Liver (tissue), 9 donors: Measurements from ENCODE around the gene WWOX. TPM values are rescaled to one million over a fixed set of nuclear protein-coding genes. Genes with fewer than 3 reads are reported as not detected.

Experiments
- DNase-seq: peaks from one replicate; pipeline ENCODE4 v3.0.0-alpha.2; 2017; ENCODE audit warnings: low spot score
- H3K27ac ChIP-seq, 2 donors: one replicate each; pipeline ENCODE4 v1.7.0; 2013; ENCODE audit warnings: inconsistent platforms in 2 of 2, low read length in 2 of 2, control low read depth in 1 of 2, low read depth in 1 of 2, mild to moderate bottlenecking in 1 of 2
- H3K27me3 ChIP-seq, 4 donors: one replicate each; pipeline versions ENCODE4 v1.6.1 to v1.7.0; 2013; ENCODE audit warnings: low read length in 3 of 4, inconsistent platforms in 1 of 4, mild to moderate bottlenecking in 1 of 4, moderate library complexity in 1 of 4; ENCODE audit not compliant: control insufficient read depth in 4 of 4, insufficient read depth in 4 of 4
- H3K36me3 ChIP-seq, 4 donors: one replicate each; pipeline versions ENCODE4 v1.6.1 to v1.7.0; 2013; ENCODE audit warnings: low read length in 3 of 4, mild to moderate bottlenecking in 3 of 4, low read depth in 1 of 4, moderate library complexity in 1 of 4; ENCODE audit not compliant: control insufficient read depth in 4 of 4, insufficient read depth in 3 of 4
- H3K4me1 ChIP-seq, 4 donors: one replicate each; pipeline versions ENCODE4 v1.6.1 to v1.7.0; 2013; ENCODE audit warnings: low read length in 3 of 4, mild to moderate bottlenecking in 3 of 4, moderate library complexity in 1 of 4; ENCODE audit not compliant: control insufficient read depth in 4 of 4, insufficient read depth in 4 of 4
- H3K4me3 ChIP-seq, 3 donors: one replicate each; pipeline versions ENCODE4 v1.6.1 to v1.7.0; 2013; ENCODE audit warnings: low read length in 3 of 3, control low read depth in 1 of 3, low read depth in 1 of 3, mild to moderate bottlenecking in 1 of 3
- H3K9ac ChIP-seq, 2 donors: one replicate each; pipeline ENCODE4 v1.7.0; 2013; ENCODE audit warnings: low read length in 2 of 2, mild to moderate bottlenecking in 2 of 2, moderate library complexity in 2 of 2, control low read depth in 1 of 2, low read depth in 1 of 2
- H3K9me3 ChIP-seq, 4 donors: one replicate each; pipeline versions ENCODE4 v1.6.1 to v1.7.0; 2013; ENCODE audit warnings: low read length in 3 of 4; ENCODE audit not compliant: control insufficient read depth in 4 of 4
- EGR1 ChIP-seq, 2 donors: IDR thresholded peaks; 2 replicates each; pipeline ENCODE4 v1.6.1; 2016 to 2018; ENCODE audit warnings: antibody characterized with exemption in 2 of 2, low read depth in 2 of 2
- FOXA1 ChIP-seq: IDR thresholded peaks from 2 replicates; pipeline ENCODE4 v1.6.1; 2016; ENCODE audit warnings: antibody characterized with exemption
- FOXA2 ChIP-seq: IDR thresholded peaks from 2 replicates; pipeline ENCODE4 v1.6.1; 2016; ENCODE audit warnings: antibody characterized with exemption
- GABPA ChIP-seq, 2 donors: IDR thresholded peaks in 1 of 2; conservative IDR thresholded peaks in 1 of 2; 2 replicates each; pipeline ENCODE4 v1.6.1; 2016; ENCODE audit warnings: antibody characterized with exemption in 2 of 2, mild to moderate bottlenecking in 1 of 2, moderate library complexity in 1 of 2
- HNF4A ChIP-seq, 2 donors: conservative IDR thresholded peaks; 2 replicates each; pipeline ENCODE4 v1.6.1; 2016; ENCODE audit warnings: antibody characterized with exemption in 2 of 2, mild to moderate bottlenecking in 2 of 2
- JUND ChIP-seq, 2 donors: IDR thresholded peaks; 2 replicates each; pipeline ENCODE4 v1.6.1; 2016; ENCODE audit warnings: antibody characterized with exemption in 2 of 2
- NR2F2 ChIP-seq: IDR thresholded peaks from 2 replicates; pipeline ENCODE4 v1.6.1; 2016; ENCODE audit warnings: antibody characterized with exemption
- RAD21 ChIP-seq, 2 donors: IDR thresholded peaks; 2 replicates each; pipeline ENCODE4 v1.6.1; 2016; ENCODE audit warnings: antibody characterized with exemption in 2 of 2, mild to moderate bottlenecking in 2 of 2
- RXRA ChIP-seq, 2 donors: IDR thresholded peaks; 2 replicates each; pipeline ENCODE4 v1.6.1; 2017 to 2018; ENCODE audit warnings: antibody characterized with exemption in 2 of 2, mild to moderate bottlenecking in 1 of 2
- TAF1 ChIP-seq: conservative IDR thresholded peaks from 2 replicates; pipeline ENCODE4 v1.6.1; 2016; ENCODE audit warnings: antibody characterized with exemption, mild to moderate bottlenecking
- YY1 ChIP-seq: IDR thresholded peaks from 2 replicates; pipeline ENCODE4 v1.6.1; 2016; ENCODE audit warnings: antibody characterized with exemption, mild to moderate bottlenecking
- WGBS: extraction: QIAGEN DNeasy Blood & Tissue Kit; methylation state at CpG from one replicate; pipeline ENCODE4 v1.1.7; 2013; 5-methylcytosine and 5-hydroxymethylcytosine counted together
- polyA plus RNA-seq, 2 donors: library from polyadenylated mRNA; stranded (reverse) in 1 of 2; unstranded in 1 of 2; fragments of 200-250 nt in 1 of 2; fragments of >200 nt in 1 of 2; fragmentation: Nextera tagmentation in 1 of 2; extraction: Ambion mirVana in 1 of 2; gene quantifications; one replicate each; pipeline versions ENCODE4 v1.2.1 to v1.2.3, GENCODE V29; 2013 to 2015
- total RNA-seq, 2 donors: library from RNA; depleted of rRNA; stranded (reverse); fragments of >200 nt; gene quantifications; one replicate each; pipeline ENCODE4 v1.2.3, GENCODE V29; 2014
- TF ChIP-seq, protein P1 (sequence below): fragments of 150-350 bp; IDR thresholded peaks from 2 replicates; pipeline ENCODE4 v1.5.1; 2017; ENCODE audit warnings: improper control_type of control experiment, low read depth, low read length; ENCODE audit not compliant: missing input control
- TF ChIP-seq, protein P2 (sequence below): IDR thresholded peaks from 2 replicates; pipeline ENCODE4 v1.6.1; 2016; ENCODE audit warnings: antibody characterized with exemption
- TF ChIP-seq, protein P3 (sequence below): IDR thresholded peaks from 2 replicates; pipeline ENCODE4 v1.6.1; 2016; ENCODE audit warnings: antibody characterized with exemption, mild to moderate bottlenecking
- TF ChIP-seq, protein P4 (sequence below): IDR thresholded peaks from 2 replicates; pipeline ENCODE4 v1.6.1; 2016; ENCODE audit warnings: antibody characterized with exemption
- TF ChIP-seq, protein P5 (sequence below): IDR thresholded peaks from 2 replicates; pipeline ENCODE4 v1.6.1; 2016; ENCODE audit warnings: antibody characterized with exemption
- donor health status: healthy.
- donor health status: healthy.
- donor health status: healthy.
- donor health status: healthy.
- donor health status: healthy.

The WWOX gene
- total and polyA plus RNA-seq, 4 donors: 9.8 to 46.0 (median 15.3) TPM

DNA sequence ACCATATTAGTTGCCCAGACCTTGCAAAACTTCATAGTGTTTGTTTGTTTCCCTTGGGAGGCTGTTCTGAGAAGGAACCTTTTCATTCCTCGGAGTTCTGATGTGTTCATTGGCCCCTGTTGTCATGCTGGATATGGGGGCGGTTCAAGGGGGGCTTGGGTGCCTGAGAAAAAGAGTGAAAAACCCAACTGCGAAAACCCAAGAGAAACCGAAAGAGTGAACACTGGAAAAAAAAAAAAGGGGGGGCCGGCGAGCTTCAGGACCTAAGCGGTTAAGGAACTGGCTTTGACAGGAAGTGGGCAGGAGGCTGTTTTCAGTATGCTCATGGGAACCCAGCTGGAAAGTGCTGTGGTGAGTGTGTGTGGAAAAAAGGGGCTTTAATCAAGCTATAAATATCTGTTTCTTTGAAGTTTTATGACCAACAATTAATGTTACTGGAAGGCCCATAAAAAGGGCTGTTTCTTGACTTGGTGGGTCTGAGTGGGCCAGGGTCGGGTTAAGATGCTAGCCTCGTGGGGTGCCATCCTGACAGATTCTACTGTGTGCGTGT, 990.4 kb downstream of the WWOX start (continued):
- TF ChIP-seq, protein P1, sequence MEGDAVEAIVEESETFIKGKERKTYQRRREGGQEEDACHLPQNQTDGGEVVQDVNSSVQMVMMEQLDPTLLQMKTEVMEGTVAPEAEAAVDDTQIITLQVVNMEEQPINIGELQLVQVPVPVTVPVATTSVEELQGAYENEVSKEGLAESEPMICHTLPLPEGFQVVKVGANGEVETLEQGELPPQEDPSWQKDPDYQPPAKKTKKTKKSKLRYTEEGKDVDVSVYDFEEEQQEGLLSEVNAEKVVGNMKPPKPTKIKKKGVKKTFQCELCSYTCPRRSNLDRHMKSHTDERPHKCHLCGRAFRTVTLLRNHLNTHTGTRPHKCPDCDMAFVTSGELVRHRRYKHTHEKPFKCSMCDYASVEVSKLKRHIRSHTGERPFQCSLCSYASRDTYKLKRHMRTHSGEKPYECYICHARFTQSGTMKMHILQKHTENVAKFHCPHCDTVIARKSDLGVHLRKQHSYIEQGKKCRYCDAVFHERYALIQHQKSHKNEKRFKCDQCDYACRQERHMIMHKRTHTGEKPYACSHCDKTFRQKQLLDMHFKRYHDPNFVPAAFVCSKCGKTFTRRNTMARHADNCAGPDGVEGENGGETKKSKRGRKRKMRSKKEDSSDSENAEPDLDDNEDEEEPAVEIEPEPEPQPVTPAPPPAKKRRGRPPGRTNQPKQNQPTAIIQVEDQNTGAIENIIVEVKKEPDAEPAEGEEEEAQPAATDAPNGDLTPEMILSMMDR: no peak
- no peak for TF ChIP-seq YY1
- TF ChIP-seq RAD21 (IDR thresholded peaks at IDR 0.05): no peak
- TF ChIP-seq HNF4A (conservative IDR thresholded peaks at IDR 0.05): no peak
- TF ChIP-seq GABPA (IDR thresholded peaks at IDR 0.05 in 1 of 2, conservative IDR thresholded peaks at IDR 0.05 in 1 of 2): no peak

DNA sequence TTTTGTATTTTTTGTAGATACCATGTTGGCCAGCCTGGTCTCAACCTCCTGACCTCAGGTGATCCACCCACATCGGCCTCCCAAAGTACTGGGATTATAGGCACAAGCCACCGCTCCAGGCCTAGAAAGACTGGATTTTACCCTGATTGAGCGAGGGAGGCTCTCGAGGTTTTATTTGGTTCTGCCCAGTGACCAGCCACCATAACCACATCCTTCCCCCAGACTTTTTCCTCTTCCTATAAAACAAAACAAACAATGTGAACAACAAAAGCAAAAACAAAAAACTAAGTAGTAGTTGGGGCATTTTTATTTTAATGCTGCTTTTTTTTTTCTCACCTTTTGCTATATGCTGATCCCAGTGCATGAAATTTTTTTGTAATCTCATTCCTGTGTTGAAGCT, 991.5 kb downstream of the WWOX start:
- Histone ChIP-seq H3K27ac (no peak overlapping the region), H3K9ac (no peak overlapping the region), H3K4me3 (no peak overlapping the region), H3K4me1 (peaks cover 0 to 4% (median 0%) of the 10 kb centered on the region in 4 donors), H3K27me3 (no peaks in the 10 kb centered on the region), H3K36me3 (no peaks in the 10 kb centered on the region), H3K9me3 (no peaks in the 10 kb centered on the region)
- DNase-seq: no peak
- TF ChIP-seq, protein P2, sequence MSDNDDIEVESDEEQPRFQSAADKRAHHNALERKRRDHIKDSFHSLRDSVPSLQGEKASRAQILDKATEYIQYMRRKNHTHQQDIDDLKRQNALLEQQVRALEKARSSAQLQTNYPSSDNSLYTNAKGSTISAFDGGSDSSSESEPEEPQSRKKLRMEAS: no peak
- no peak for TF ChIP-seq TAF1
- no peak for TF ChIP-seq EGR1 (IDR thresholded peaks at IDR 0.05; ENCODE audit: low read depth in 2 of 2)
- no peak for TF ChIP-seq YY1
- no peak for TF ChIP-seq FOXA1
- TF ChIP-seq, protein P1: no peak
- no peak for TF ChIP-seq FOXA2
- no peak for TF ChIP-seq RXRA (IDR thresholded peaks at IDR 0.05)
- WGBS: 88% methylated on average over 4 of the region's 4 CpGs

DNA sequence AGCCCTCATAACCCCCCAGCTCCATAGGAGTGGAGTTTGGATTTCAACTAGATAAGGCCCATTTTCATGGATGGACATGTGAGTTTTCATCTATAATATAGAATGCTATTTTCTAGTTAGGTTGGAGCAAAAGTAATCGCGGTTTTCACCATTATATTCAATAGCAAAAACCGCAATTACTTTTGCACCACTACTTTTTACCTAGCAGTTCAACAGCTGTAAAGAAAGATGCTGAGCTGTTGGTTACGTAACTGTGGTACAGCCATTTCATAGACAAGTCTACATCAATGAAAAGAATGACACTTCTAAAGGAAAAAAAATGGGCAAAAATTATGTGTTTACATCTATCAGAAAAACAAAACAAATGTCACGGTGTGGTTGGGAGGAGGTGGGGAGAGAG, 993.4 kb downstream of the WWOX start:
- TF ChIP-seq, protein P1: no peak
- TF ChIP-seq GABPA (IDR thresholded peaks at IDR 0.05 in 1 of 2, conservative IDR thresholded peaks at IDR 0.05 in 1 of 2) (no peak), NR2F2 (no peak), FOXA1 (no peak), TAF1 (no peak), EGR1 (IDR thresholded peaks at IDR 0.05; ENCODE audit: low read depth in 2 of 2) (no peak), JUND (IDR thresholded peaks at IDR 0.05) (no peak), FOXA2 (no peak), YY1 (no peak), RXRA (IDR thresholded peaks at IDR 0.05) (no peak), HNF4A (conservative IDR thresholded peaks at IDR 0.05) (no peak)
- TF ChIP-seq, protein P3, sequence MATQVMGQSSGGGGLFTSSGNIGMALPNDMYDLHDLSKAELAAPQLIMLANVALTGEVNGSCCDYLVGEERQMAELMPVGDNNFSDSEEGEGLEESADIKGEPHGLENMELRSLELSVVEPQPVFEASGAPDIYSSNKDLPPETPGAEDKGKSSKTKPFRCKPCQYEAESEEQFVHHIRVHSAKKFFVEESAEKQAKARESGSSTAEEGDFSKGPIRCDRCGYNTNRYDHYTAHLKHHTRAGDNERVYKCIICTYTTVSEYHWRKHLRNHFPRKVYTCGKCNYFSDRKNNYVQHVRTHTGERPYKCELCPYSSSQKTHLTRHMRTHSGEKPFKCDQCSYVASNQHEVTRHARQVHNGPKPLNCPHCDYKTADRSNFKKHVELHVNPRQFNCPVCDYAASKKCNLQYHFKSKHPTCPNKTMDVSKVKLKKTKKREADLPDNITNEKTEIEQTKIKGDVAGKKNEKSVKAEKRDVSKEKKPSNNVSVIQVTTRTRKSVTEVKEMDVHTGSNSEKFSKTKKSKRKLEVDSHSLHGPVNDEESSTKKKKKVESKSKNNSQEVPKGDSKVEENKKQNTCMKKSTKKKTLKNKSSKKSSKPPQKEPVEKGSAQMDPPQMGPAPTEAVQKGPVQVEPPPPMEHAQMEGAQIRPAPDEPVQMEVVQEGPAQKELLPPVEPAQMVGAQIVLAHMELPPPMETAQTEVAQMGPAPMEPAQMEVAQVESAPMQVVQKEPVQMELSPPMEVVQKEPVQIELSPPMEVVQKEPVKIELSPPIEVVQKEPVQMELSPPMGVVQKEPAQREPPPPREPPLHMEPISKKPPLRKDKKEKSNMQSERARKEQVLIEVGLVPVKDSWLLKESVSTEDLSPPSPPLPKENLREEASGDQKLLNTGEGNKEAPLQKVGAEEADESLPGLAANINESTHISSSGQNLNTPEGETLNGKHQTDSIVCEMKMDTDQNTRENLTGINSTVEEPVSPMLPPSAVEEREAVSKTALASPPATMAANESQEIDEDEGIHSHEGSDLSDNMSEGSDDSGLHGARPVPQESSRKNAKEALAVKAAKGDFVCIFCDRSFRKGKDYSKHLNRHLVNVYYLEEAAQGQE: no peak
- TF ChIP-seq, protein P4, sequence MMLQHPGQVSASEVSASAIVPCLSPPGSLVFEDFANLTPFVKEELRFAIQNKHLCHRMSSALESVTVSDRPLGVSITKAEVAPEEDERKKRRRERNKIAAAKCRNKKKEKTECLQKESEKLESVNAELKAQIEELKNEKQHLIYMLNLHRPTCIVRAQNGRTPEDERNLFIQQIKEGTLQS: no peak
- TF ChIP-seq, protein P5, sequence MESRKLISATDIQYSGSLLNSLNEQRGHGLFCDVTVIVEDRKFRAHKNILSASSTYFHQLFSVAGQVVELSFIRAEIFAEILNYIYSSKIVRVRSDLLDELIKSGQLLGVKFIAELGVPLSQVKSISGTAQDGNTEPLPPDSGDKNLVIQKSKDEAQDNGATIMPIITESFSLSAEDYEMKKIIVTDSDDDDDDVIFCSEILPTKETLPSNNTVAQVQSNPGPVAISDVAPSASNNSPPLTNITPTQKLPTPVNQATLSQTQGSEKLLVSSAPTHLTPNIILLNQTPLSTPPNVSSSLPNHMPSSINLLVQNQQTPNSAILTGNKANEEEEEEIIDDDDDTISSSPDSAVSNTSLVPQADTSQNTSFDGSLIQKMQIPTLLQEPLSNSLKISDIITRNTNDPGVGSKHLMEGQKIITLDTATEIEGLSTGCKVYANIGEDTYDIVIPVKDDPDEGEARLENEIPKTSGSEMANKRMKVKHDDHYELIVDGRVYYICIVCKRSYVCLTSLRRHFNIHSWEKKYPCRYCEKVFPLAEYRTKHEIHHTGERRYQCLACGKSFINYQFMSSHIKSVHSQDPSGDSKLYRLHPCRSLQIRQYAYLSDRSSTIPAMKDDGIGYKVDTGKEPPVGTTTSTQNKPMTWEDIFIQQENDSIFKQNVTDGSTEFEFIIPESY: no peak
- TF ChIP-seq, protein P2: no peak

More for the DNA sequence above, 993.4 kb downstream of the WWOX start:
- DNase-seq: no peak
- H3K4me3 ChIP-seq: no peak overlapping the region
- H3K9ac ChIP-seq: no peak overlapping the region
- H3K9me3 ChIP-seq: no peaks in the 10 kb centered on the region
- H3K36me3 ChIP-seq: no peaks in the 10 kb centered on the region
- no peak overlapping the region for H3K27ac ChIP-seq
- peaks cover 0 to 4% (median 0%) of the 10 kb centered on the region in 4 donors for H3K4me1 ChIP-seq
- 95% methylated on average over 5 of the region's 5 CpGs for WGBS
- no peaks in the 10 kb centered on the region for H3K27me3 ChIP-seq
